Breast epithelium (tissue), 4 donors: ENCODE data around the gene NOL3. TPM values are rescaled to one million over a fixed set of nuclear protein-coding genes. Genes with fewer than 3 reads are reported as not detected.

ENCODE experiments used
- DNase-seq, 2 donors: peaks; one replicate each; pipeline ENCODE4 v3.0.0-alpha.2; 2019; ENCODE audit warnings: low spot score in 2 of 2
- H3K27ac ChIP-seq, 2 donors: fragments of 200-600 bp; sonication (generic) in 1 of 2; one replicate each; pipeline ENCODE4 v1.5.1; 2016 to 2019; ENCODE audit warnings: mild to moderate bottlenecking in 1 of 2
- H3K27me3 ChIP-seq, 2 donors: fragments of 200-600 bp; sonication (generic) in 1 of 2; one replicate each; pipeline versions ENCODE4 v1.5.1 to v1.6.0; 2017 to 2019; ENCODE audit warnings: control low read depth in 1 of 2, mild to moderate bottlenecking in 1 of 2
- H3K36me3 ChIP-seq: fragments of 200-600 bp; one replicate; pipeline ENCODE4 v1.5.1; 2019
- H3K4me1 ChIP-seq, 2 donors: fragments of 200-600 bp; sonication (generic); one replicate each; pipeline ENCODE4 v1.5.1; 2016 to 2019; ENCODE audit warnings: control low read depth in 1 of 2
- H3K4me3 ChIP-seq, 3 donors: fragments of 200-600 bp; sonication (generic); 1 replicate in 2 of 3; 2 replicates in 1 of 3; pipeline ENCODE4 v1.5.1; 2016 to 2019; ENCODE audit warnings: mild to moderate bottlenecking in 3 of 3, moderate library complexity in 2 of 3
- H3K9me3 ChIP-seq, 2 donors: fragments of 200-600 bp; sonication (generic) in 1 of 2; one replicate each; pipeline ENCODE4 v1.5.1; 2016 to 2019; ENCODE audit warnings: control low read depth in 1 of 2
- POLR2A ChIP-seq: fragments of 450-650 bp; IDR thresholded peaks from one replicate; pipeline ENCODE4 v1.6.1; 2016; ENCODE audit warnings: antibody characterized with exemption, mild to moderate bottlenecking, moderate library complexity
- POLR2AphosphoS5 ChIP-seq, 3 donors: sonication (generic); formaldehyde crosslinking; IDR thresholded peaks; one replicate each; pipeline ENCODE4 v1.6.1; 2017; ENCODE audit warnings: antibody characterized with exemption in 3 of 3
- intact Hi-C: fragments of 100-400 bp; cut with DNase I; formaldehyde crosslinking; loops from one replicate; pipeline ENCODE4 v1.15.1; 2023; ENCODE audit warnings: low total_unique reads
- total RNA-seq, 3 donors: library from RNA; depleted of rRNA; stranded (reverse); fragments of >200 nt; gene quantifications; one replicate each; pipeline ENCODE4 v1.1.0, GENCODE V29; 2016
- TF ChIP-seq, protein P1 (sequence below), 3 donors: fragments of 450-650 bp; IDR thresholded peaks; one replicate each; pipeline ENCODE4 v1.5.1; 2016 to 2017; ENCODE audit warnings: antibody characterized with exemption in 3 of 3, mild to moderate bottlenecking in 3 of 3, moderate library complexity in 3 of 3

Gene NOL3
- total RNA-seq, 3 donors from 2014 or later = 39.7 to 87.7 (median 45.9) TPM

DNA sequence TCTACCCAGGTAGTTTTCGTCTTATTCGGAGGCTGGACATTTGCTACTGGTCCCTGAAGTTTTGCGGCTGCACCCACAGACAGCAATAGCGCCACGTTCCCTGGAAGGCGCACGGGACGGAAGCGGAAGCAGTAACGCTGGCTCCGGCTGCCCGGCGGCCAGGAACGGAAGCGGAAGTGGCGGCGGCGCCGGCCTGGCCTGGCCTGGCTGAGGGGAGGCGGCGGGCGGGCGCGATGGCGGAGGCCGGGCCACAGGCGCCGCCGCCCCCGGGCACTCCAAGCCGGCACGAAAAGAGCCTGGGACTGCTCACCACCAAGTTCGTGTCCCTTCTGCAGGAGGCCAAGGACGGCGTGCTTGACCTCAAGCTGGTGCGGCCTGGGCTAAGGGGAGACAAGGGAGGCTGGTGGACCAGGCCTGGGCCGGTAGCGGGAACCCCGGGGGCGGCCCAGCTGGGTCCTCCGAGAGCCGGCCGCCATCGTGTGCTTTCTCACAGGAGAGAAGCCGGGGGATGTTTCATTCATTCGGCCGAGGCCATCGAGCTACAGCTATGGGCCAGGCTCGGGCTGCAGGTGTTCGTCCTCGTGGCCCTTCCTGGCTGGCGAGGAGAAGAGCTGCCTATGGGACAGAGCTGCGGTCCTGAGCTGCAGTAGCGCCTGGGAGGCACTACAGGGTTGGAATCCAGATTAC, 21.8 kb downstream of the NOL3 start, which contains the start of gene E2F4:
Gene E2F4 (plus strand): TSS at position 161 of the 687 bp plus-strand sequence. CDS start 73 bp downstream, at position 234.
- intact Hi-C loops = no loop called here
- H3K27ac ChIP-seq = peak within 1 kb of the TSS; percentile 69 to 70
- TF ChIP-seq POLR2AphosphoS5 (IDR thresholded peaks at IDR 0.05) = peak; percentile 74 to 84 (median 84)
- TF ChIP-seq, protein P1, sequence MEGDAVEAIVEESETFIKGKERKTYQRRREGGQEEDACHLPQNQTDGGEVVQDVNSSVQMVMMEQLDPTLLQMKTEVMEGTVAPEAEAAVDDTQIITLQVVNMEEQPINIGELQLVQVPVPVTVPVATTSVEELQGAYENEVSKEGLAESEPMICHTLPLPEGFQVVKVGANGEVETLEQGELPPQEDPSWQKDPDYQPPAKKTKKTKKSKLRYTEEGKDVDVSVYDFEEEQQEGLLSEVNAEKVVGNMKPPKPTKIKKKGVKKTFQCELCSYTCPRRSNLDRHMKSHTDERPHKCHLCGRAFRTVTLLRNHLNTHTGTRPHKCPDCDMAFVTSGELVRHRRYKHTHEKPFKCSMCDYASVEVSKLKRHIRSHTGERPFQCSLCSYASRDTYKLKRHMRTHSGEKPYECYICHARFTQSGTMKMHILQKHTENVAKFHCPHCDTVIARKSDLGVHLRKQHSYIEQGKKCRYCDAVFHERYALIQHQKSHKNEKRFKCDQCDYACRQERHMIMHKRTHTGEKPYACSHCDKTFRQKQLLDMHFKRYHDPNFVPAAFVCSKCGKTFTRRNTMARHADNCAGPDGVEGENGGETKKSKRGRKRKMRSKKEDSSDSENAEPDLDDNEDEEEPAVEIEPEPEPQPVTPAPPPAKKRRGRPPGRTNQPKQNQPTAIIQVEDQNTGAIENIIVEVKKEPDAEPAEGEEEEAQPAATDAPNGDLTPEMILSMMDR (IDR thresholded peaks at IDR 0.05) = no peak
- no peak for TF ChIP-seq POLR2A

DNA sequence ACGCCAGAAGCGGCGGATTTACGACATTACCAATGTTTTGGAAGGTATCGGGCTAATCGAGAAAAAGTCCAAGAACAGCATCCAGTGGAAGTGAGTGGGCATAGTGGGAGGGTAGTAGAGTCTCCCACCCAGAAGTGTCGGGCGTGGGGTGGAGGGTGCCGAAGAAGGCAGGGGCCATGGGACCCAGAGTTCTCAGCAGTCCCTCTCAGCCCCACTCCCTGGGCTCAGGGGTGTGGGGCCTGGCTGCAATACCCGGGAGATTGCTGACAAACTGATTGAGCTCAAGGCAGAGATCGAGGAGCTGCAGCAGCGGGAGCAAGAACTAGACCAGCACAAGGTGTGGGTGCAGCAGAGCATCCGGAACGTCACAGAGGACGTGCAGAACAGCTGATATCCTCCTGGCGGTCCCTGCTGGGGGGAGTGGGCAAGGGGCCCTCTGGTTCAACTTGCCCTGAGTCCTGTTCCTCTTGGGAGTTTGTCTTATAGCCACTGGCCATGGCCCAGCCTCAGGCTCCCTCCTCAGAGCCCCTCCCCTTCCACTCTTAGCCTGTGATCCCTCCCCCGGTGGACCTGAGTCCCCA, 22.5 kb downstream of the NOL3 start:
- Histone ChIP-seq H3K9me3 (no peaks in the 10 kb centered on the region), H3K27ac (peak overlapping the region in 1 of 2 donors; percentile 69), H3K4me1 (peaks cover 5 to 17% of the 10 kb centered on the region in 2 donors), H3K27me3 (no peaks in the 10 kb centered on the region), H3K36me3 (no peaks in the 10 kb centered on the region), H3K4me3 (peak overlapping the region; percentile 85 to 94 (median 93))
- no peak for DNase-seq
- intact Hi-C loops = no loop called here
- no peak for TF ChIP-seq POLR2A
- TF ChIP-seq POLR2AphosphoS5 (IDR thresholded peaks at IDR 0.05) = no peak
- TF ChIP-seq, protein P1 (IDR thresholded peaks at IDR 0.05) = no peak

More for the DNA sequence above, 21.8 kb downstream of the NOL3 start, which contains the start of gene E2F4:
- no peaks in the 10 kb centered on the region for H3K27me3 ChIP-seq
- H3K4me3 ChIP-seq = peak within 1 kb of the TSS; percentile 85 to 94 (median 93)
- no peaks in the 10 kb centered on the region for H3K9me3 ChIP-seq
- no peaks in the 10 kb centered on the region for H3K36me3 ChIP-seq
- peak; percentile 85 to 90 for DNase-seq
- H3K4me1 ChIP-seq = peaks cover 5 to 15% of the 10 kb centered on the region in 2 donors

DNA sequence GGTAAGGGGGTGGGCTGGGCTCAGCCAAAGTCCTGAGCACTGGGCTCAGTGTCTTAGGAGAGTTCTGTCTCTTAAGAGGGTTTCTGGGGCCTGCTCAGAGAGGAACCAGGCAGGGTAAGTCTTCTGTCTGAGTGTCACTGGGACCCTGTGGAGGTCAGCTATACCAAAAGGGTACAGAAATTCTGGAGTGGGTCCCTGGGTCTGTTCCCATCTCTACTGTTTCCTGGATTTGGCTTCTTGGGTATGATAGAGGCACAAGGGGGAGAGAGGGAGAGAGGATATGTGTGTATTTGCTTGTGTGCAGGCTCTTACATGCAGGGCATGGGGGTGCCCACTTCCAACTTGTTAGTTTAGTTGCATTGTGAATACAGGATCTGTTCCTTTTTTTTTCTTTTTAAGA, 23.2 kb downstream of the NOL3 start:
- H3K36me3 ChIP-seq = no peaks in the 10 kb centered on the region
- TF ChIP-seq POLR2AphosphoS5 (IDR thresholded peaks at IDR 0.05) (no peak), POLR2A (no peak)
- TF ChIP-seq, protein P1 (IDR thresholded peaks at IDR 0.05) = no peak
- DNase-seq = no peak
- peak overlapping the region; percentile 85 to 94 (median 93) for H3K4me3 ChIP-seq
- intact Hi-C loops = no loop called here
- H3K27ac ChIP-seq = no peak overlapping the region
- no peaks in the 10 kb centered on the region for H3K27me3 ChIP-seq
- H3K4me1 ChIP-seq = peaks cover 5 to 24% of the 10 kb centered on the region in 2 donors
- H3K9me3 ChIP-seq = no peaks in the 10 kb centered on the region

DNA sequence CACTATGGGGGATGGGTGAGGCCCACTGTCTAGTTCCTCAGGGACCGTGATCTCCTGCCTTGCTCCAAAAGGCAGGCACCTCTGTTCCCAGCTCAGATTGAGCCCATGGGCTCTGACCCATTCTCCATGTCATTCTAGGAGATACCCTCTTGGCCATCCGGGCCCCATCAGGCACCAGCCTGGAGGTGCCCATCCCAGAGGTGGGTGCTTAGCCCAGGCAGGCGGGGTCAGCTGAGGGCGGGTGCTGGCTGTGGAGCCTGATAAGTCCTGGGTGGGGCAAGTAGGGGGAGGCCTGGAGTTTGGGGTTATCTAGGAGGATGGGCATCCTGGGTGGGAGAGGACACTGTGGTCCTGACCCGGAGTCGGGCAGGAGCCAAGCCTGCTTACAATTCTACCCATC, 23.9 kb downstream of the NOL3 start:
- Histone ChIP-seq H3K27ac (no peak overlapping the region), H3K4me1 (peaks cover 5 to 26% of the 10 kb centered on the region in 2 donors), H3K9me3 (no peaks in the 10 kb centered on the region), H3K36me3 (no peaks in the 10 kb centered on the region), H3K4me3 (no peak overlapping the region), H3K27me3 (no peaks in the 10 kb centered on the region)
- DNase-seq = no peak
- intact Hi-C loops = no loop called here
- TF ChIP-seq, protein P1 (IDR thresholded peaks at IDR 0.05) = no peak
- TF ChIP-seq POLR2AphosphoS5 (IDR thresholded peaks at IDR 0.05) (no peak), POLR2A (no peak)

DNA sequence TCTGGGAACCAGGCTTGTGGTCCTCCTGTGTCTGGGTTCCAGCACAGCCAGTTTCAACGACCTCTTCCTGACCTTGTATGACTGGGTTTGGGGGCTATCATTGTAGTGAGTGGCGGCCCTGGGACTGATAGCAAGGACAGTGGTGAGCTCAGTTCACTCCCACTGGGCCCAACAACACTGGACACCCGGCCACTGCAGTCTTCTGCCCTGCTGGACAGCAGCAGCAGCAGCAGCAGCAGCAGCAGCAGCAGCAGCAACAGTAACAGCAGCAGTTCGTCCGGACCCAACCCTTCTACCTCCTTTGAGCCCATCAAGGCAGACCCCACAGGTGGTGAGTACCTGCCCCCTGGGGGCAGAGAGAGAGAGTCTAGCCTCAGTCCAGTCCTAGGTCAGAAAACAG, 25.3 kb downstream of the NOL3 start:
- Histone ChIP-seq H3K27ac (no peak overlapping the region), H3K4me3 (no peak overlapping the region), H3K4me1 (peaks cover 5 to 26% of the 10 kb centered on the region in 2 donors), H3K36me3 (no peaks in the 10 kb centered on the region), H3K9me3 (no peaks in the 10 kb centered on the region), H3K27me3 (no peaks in the 10 kb centered on the region)
- no peak for TF ChIP-seq POLR2AphosphoS5 (IDR thresholded peaks at IDR 0.05)
- TF ChIP-seq, protein P1 (IDR thresholded peaks at IDR 0.05) = no peak
- TF ChIP-seq POLR2A = no peak
- intact Hi-C loops = no loop called here
- DNase-seq = no peak
